ENCODE measurements around the gene HS3ST3A1.
"Not testable (repeated sequence)": the region's sequence is repeated elsewhere in the genome, so short reads cannot be mapped to it uniquely, and the experiment has no call there.

HS3ST3A1 gene

DNA sequence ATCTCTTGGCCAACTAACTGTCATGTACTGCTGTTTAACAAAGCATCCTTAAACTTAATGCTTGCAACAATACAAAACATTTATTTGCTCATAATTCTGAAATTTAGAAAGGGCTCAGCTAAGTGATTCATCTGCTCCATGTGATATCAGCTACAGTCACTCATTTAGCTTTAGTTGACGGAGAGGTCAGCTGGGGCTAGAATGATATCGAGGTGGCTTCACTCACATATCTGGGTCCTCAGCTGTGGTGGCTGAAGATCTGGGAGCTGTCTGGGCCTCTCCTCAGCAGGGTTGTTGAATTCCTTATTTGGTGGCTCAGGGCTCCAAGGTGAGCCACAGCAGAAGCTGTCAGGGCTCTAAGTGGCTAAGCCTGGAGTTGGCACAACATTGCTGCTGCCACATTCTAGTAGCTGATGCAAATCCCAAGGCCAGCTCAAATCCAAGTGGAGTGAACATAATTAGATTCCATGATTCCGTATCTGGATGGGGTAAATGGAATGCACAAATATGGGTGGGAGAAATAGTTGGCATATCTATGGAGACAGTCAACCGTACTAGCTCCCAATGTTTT is 62.8 kb downstream of the HS3ST3A1 start:
- no peak for DNase-seq (ENCODE audit: low read depth)

DNA sequence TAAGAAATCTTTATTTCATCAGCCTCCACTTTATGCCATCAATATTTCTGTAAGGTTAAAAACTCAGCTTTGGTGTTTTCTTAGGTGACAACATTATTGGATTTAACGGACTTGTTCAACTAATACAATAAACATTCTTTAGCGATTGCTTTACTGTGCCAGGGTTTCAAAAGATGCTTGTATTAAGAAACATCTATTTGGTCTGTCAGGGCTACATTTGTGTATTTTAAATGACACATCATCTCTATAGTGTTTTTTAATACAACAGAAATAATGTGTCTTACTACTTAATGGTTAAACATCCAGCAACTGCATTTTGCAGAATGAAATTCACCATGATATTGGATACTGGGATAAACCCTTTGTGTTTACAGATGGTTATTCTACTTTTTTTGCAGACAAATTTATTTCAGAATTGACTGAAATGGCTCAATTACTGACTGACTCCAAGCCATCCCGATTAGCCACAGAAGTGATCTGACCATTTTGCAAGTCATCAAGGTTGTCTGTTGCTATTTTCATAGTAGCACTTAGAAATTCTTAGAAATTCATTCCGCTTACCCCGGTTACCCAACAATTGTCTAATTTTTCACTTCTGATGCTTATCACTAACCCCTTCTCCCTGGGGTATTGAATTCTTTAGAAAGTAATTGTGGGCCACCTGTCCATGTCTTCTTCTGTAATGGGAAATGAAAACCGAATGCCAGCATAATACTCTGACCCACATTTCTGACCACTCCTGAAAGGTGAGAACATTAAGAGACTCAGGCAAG is 63.7 kb downstream of the HS3ST3A1 start:
- DNase-seq (ENCODE audit: low read depth) = no peak

GRCh38 chr17:13537167-13537731 is 64.5 kb downstream of the HS3ST3A1 start:
- DNase-seq (ENCODE audit: low read depth) = no peak

DNA sequence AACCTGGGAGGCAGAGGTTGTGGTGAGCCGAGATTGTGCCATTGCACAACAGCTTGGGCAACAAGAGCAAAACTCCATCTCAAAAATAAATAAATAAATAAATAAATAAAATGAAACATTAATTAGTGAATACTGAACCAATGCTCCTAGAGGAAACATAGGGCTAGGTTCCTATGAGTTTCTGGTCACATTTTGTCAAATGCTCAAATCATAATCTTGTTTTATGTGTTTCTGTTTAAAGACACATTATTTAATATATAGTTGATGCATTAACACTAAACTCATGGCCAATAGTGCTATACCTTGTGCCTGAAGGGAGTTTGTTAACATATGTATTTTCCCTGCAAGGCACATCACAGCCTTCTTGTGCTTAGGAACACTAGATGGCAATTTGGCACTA is 66.8 kb downstream of the HS3ST3A1 start:
- no peak for DNase-seq (ENCODE audit: low read depth)

GRCh38 chr17:13531721-13532120 is 70.0 kb downstream of the HS3ST3A1 start:
- no peak for DNase-seq (ENCODE audit: low read depth)

GRCh38 chr17:13525876-13526275 is 75.9 kb downstream of the HS3ST3A1 start:
- no peak for DNase-seq (ENCODE audit: low read depth)

GRCh38 chr17:13523164-13523563 is 78.6 kb downstream of the HS3ST3A1 start:
- no peak for DNase-seq (ENCODE audit: low read depth)

DNA sequence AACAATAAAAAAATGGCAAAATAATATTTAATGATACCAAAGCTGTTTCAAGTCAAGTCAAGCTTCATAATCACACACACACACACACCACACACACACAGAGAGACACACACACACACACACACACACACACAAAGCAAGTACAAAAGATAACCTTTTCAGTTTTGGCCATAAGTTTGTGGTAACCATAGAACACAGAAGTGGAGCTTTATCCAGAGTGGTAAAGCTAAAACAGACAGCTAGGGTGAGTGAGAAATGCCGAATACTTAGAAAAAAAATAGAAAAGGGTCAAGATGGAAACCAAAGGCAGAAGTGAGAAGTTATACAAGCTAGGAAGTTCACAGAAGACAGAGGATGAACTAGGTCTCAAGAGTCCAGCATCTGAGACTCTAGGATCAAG is 79.0 kb downstream of the HS3ST3A1 start:
- DNase-seq (ENCODE audit: low read depth) = no peak

DNA sequence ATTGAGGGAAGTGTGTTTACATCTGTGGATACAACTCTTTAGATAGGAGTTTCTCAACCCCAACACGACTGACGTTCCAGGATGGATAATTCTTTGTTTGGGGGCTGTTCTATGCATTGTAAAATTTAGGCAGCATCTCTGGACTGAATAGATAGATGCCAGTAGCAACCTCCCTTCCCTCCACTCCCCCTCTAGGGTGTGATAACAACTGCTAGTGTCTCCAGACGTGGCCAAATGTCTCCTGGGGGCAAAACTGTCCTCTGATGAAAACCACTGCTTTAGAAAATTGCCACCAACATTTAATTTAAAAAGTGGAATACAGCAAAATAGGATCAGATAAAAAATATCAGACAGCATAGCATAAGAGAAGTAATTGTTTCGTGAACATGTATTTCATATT is 79.9 kb downstream of the HS3ST3A1 start:
- no peak for DNase-seq (ENCODE audit: low read depth)

- DNase-seq (ENCODE audit: low read depth) = no peak
These were observed 80.7 kb downstream of the HS3ST3A1 start for GRCh38 chr17:13520899-13521572.

GRCh38 chr17:13518261-13519000 is 83.3 kb downstream of the HS3ST3A1 start:
- no peak for DNase-seq (ENCODE audit: low read depth)

- no peak for DNase-seq (ENCODE audit: low read depth)
These were observed 88.7 kb downstream of the HS3ST3A1 start for GRCh38 chr17:13513039-13513405.

GRCh38 chr17:13510062-13510461 is 91.7 kb downstream of the HS3ST3A1 start:
- no peak for DNase-seq (ENCODE audit: low read depth)

DNA sequence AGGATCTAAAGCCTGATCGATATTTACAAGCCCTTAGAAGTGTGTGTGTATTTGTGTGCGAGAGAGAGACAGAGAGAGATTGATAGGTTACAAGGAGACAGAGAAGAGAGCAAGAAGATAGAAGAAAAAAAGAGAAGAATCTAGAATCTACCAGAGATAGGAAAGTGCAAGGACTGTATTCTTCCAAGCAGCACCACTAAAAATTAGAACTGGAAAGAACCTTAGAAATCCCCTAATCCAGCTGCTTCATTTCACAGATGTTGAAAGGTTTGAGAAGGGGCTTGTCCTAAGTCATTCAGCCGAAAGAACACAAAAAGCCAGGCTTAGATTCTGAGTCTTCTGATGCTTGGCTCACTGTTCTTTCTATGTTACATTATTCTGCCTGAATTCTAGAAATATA is 92.2 kb downstream of the HS3ST3A1 start:
- DNase-seq (ENCODE audit: low read depth) = no peak

DNA sequence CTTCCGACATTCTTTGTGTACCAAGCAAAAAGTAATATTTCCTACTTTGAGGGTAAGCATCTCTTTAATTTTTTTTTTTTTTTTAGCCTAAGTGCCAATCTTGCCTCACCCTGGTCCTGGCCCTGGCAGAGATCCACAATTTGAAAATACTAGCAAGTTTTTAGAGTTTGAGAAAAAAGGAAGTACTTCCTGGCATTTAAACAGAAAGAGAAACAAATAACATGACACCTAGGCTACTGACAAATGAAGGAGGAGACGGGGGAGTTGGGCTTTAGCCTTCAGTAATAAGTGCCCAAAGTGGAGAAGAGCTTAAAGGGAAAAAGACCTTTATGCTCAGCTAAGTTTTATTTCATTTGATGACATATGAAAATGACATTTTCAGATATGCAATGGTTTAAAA is 92.8 kb downstream of the HS3ST3A1 start:
- DNase-seq (ENCODE audit: low read depth) = no peak

- DNase-seq (ENCODE audit: low read depth) = no peak
These were observed 98.2 kb downstream of the HS3ST3A1 start for GRCh38 chr17:13503526-13503925.

DNA sequence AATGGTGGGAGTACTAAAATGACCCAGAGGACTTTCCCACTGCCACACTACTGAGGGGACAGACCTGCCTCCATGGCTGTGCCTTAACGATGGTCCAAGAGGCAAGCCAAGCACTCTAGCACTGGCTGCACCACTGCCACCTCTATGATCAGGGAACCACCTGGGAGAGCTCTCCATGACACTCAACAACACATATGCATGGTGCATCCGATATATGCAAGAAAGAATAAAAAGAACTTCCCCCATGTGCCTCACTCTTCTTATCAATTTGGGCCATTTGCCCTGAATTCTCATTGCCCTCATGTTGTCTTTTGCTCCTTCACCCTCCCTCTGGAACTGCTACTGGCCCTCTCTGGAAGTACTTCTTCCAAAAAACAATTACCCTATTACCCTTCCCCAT is 99.5 kb downstream of the HS3ST3A1 start:
- no peak for DNase-seq (ENCODE audit: low read depth)

DNA sequence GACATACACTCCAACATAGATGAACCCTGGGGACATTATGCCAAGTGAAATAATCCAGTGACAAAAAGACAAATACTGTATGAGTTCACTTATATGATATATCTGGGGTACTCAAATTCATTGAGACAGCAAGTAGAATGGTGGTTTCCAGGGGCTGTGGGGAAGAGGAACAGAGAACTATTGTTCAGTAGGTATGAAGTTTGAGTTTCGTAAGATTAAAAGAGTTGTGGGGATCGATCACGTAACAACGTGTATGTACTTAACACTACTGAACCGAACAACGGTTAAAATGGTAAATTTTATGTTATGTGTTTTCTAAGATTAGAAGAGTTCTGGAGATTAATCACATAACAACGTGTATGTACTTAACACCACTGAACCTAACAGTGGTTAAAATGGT is 100.8 kb downstream of the HS3ST3A1 start:
- no peak for DNase-seq (ENCODE audit: low read depth)

GRCh38 chr17:13498184-13498583 is 103.5 kb downstream of the HS3ST3A1 start:
- no peak for DNase-seq (ENCODE audit: low read depth)

- not testable (repeated sequence) for DNase-seq (ENCODE audit: low read depth)
These were observed 105.1 kb downstream of the HS3ST3A1 start for GRCh38 chr17:13496553-13497056.

DNA sequence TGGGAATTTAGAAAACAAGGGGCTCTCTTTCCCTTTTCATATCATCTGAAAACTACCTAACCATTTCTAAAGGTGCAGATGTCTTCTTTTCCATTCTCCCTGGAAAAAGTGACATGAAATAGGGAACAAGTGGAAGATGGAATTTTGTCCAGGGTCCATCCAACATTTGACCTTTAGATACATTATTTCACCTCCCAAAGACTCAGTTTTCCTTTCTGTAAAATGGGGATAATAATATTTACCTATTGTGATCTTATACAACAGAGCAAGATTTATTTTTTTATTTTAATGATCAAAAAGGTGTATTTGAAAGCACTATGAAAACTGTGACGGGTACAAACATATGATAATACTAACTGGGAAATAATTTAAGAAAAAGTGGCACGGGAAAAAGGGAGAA is 106.3 kb downstream of the HS3ST3A1 start:
- no peak for DNase-seq (ENCODE audit: low read depth)

GRCh38 chr17:13492737-13493122 is 109.0 kb downstream of the HS3ST3A1 start:
- DNase-seq (ENCODE audit: low read depth) = no peak

Measured in stimulated activated CD8-positive, alpha-beta memory T cell treated with anti-CD3 and anti-CD28 coated beads, Interleukin-12 subunit alpha, Interleukin-12 subunit beta, amount 100 ng/mL, for 4 hours (primary cell).